Fibroblast of lung (primary cell): ENCODE results near the gene KIF1B. TPM values are rescaled to one million over a fixed set of nuclear protein-coding genes. Genes with fewer than 3 reads are reported as not detected.
"Not testable (repeated sequence)": the region's sequence is repeated elsewhere in the genome, so short reads cannot be mapped to it uniquely, and the experiment has no call there.

ENCODE experiments used
- DNase-seq, 2 donors: peaks; one replicate each; pipeline versions ENCODE4 v3.0.0 to v3.0.0-alpha.2; 2010; ENCODE audit warnings: low read depth in 2 of 2
- H2AFZ ChIP-seq: 2 replicates; pipeline ENCODE4 v1.5.1; 2012; ENCODE audit warnings: low read length, control low read depth, inconsistent platforms
- H3K27ac ChIP-seq: 2 replicates; pipeline ENCODE4 v1.5.1; 2011; ENCODE audit warnings: low read length, control low read depth; ENCODE audit not compliant: insufficient read depth
- H3K27me3 ChIP-seq: 2 replicates; pipeline ENCODE4 v1.5.1; 2011; ENCODE audit warnings: mild to moderate bottlenecking, low read length; ENCODE audit not compliant: control insufficient read depth, insufficient read depth
- H3K36me3 ChIP-seq: 2 replicates; pipeline ENCODE4 v1.5.1; 2011; ENCODE audit warnings: low read length; ENCODE audit not compliant: control insufficient read depth, insufficient read depth
- H3K4me1 ChIP-seq: 2 replicates; pipeline ENCODE4 v1.5.1; 2011; ENCODE audit warnings: low read length; ENCODE audit not compliant: control insufficient read depth, insufficient read depth; ENCODE audit errors: extremely low read depth
- H3K4me2 ChIP-seq: 2 replicates; pipeline ENCODE4 v1.5.1; 2011; ENCODE audit warnings: low read length, control low read depth; ENCODE audit not compliant: insufficient read depth; ENCODE audit errors: extremely low read depth
- H3K4me3 ChIP-seq, 4 experiments: fragments of 200-600 bp in 1 of 4; sonication (generic) in 1 of 4; replicated peaks in 1 of 4; 2 replicates each; pipeline ENCODE4 v1.5.1; 2011 to 2016; ENCODE audit warnings: low read length in 4 of 4, low read depth in 3 of 4, mild to moderate bottlenecking in 3 of 4, control low read depth in 2 of 4, inconsistent platforms in 1 of 4, mixed read lengths in 1 of 4; ENCODE audit not compliant: insufficient read depth in 1 of 4; ENCODE audit errors: control extremely low read depth in 1 of 4
- H3K79me2 ChIP-seq: 2 replicates; pipeline ENCODE4 v1.5.1; 2012; ENCODE audit warnings: mild to moderate bottlenecking, low read length, inconsistent platforms; ENCODE audit not compliant: control insufficient read depth, insufficient read depth
- H3K9ac ChIP-seq: 2 replicates; pipeline ENCODE4 v1.5.1; 2011; ENCODE audit warnings: mild to moderate bottlenecking, low read length, control low read depth; ENCODE audit not compliant: insufficient read depth
- H3K9me3 ChIP-seq: 2 replicates; pipeline ENCODE4 v1.5.1; 2012; ENCODE audit warnings: low read depth, low read length; ENCODE audit not compliant: control insufficient read depth, insufficient read depth
- H4K20me1 ChIP-seq: 2 replicates; pipeline ENCODE4 v1.5.1; 2011; ENCODE audit warnings: low read length; ENCODE audit not compliant: control insufficient read depth, insufficient read depth; ENCODE audit errors: extremely low read depth
- CTCF ChIP-seq, 2 donors: IDR thresholded peaks in 1 of 2; conservative IDR thresholded peaks in 1 of 2; 1 replicate in 1 of 2; 2 replicates in 1 of 2; pipeline ENCODE4 v1.5.1; 2011 to 2012; ENCODE audit warnings: low read length in 2 of 2, control low read depth in 1 of 2, inconsistent platforms in 1 of 2, low read depth in 1 of 2, mild to moderate bottlenecking in 1 of 2
- EZH2 ChIP-seq: IDR thresholded peaks from 2 replicates; pipeline ENCODE4 v1.5.1; 2012; ENCODE audit warnings: low read length, control low read depth, mild to moderate bottlenecking; ENCODE audit errors: missing control alignments
- polyA plus RNA-seq, 2 donors: library from polyadenylated mRNA; depleted of rRNA in 1 of 2; stranded (reverse) in 1 of 2; unstranded in 1 of 2; fragments of >200 nt; gene quantifications; 2 replicates each; pipeline ENCODE4 v1.2.1, GENCODE V29; 2011 to 2012; ENCODE audit warnings: missing spikeins in 1 of 2
- total RNA-seq: library from RNA; depleted of rRNA; stranded (reverse); fragments of >200 nt; gene quantifications from 2 replicates; pipeline ENCODE4 v1.2.1, GENCODE V29; 2014

KIF1B gene
- total and polyA plus RNA-seq, 2 donors (not counting 1 experiment from before 2014, with no cell fraction given) = 23.6 to 34.3 TPM

- TF ChIP-seq CTCF (conservative IDR thresholded peaks at IDR 0.05 in 1 of 2, IDR thresholded peaks at IDR 0.05 in 1 of 2; ENCODE audit: low read depth in 1 of 2, low read length in 2 of 2) (no peak), EZH2 (no peak)
- H4K20me1 ChIP-seq = no peaks in the 10 kb centered on the region
- no peak overlapping the region for H3K27ac ChIP-seq
These were observed 40.3 kb downstream of the KIF1B start for GRCh38 chr1:10250663-10251062.

GRCh38 chr1:10251325-10252108 lies 41.1 kb downstream of the KIF1B start:
- H4K20me1 ChIP-seq, H3K36me3 ChIP-seq, H2AFZ ChIP-seq, H3K4me3 ChIP-seq, H3K9me3 ChIP-seq, H3K27me3 ChIP-seq, H3K27ac ChIP-seq, H3K4me2 ChIP-seq, H3K9ac ChIP-seq: not testable (repeated sequence)
- H3K4me1 ChIP-seq = peaks cover 11% of the 10 kb centered on the region
- H3K79me2 ChIP-seq = peaks cover 71% of the 10 kb centered on the region
- peak; percentile 33 to 82 for DNase-seq

More at GRCh38 chr1:10250663-10251062, 40.3 kb downstream of the KIF1B start:
- H3K9me3 ChIP-seq = no peaks in the 10 kb centered on the region
- H2AFZ ChIP-seq = no peak overlapping the region
- no peaks in the 10 kb centered on the region for H3K27me3 ChIP-seq
- H3K36me3 ChIP-seq = no peaks in the 10 kb centered on the region
- peaks cover 11% of the 10 kb centered on the region for H3K4me1 ChIP-seq
- peaks cover 74% of the 10 kb centered on the region for H3K79me2 ChIP-seq
- H3K4me2 ChIP-seq = no peak overlapping the region
- H3K9ac ChIP-seq = no peak overlapping the region
- DNase-seq = no peak
- H3K4me3 ChIP-seq = no peak overlapping the region

GRCh38 chr1:10252508-10252907 lies 42.1 kb downstream of the KIF1B start:
- peak overlapping the region; percentile 67 for H3K27ac ChIP-seq
- no peak overlapping the region for H3K4me2 ChIP-seq
- no peaks in the 10 kb centered on the region for H3K36me3 ChIP-seq
- no peaks in the 10 kb centered on the region for H4K20me1 ChIP-seq
- peak; percentile 43 to 67 for DNase-seq
- H3K9me3 ChIP-seq = no peaks in the 10 kb centered on the region
- H3K27me3 ChIP-seq = no peaks in the 10 kb centered on the region
- H2AFZ ChIP-seq = no peak overlapping the region
- peaks cover 67% of the 10 kb centered on the region for H3K79me2 ChIP-seq
- H3K4me3 ChIP-seq = no peak overlapping the region
- H3K4me1 ChIP-seq = peaks cover 11% of the 10 kb centered on the region
- no peak for TF ChIP-seq CTCF (conservative IDR thresholded peaks at IDR 0.05 in 1 of 2, IDR thresholded peaks at IDR 0.05 in 1 of 2; ENCODE audit: low read depth in 1 of 2, low read length in 2 of 2)
- TF ChIP-seq EZH2 = no peak
- no peak overlapping the region for H3K9ac ChIP-seq
